ENCODE measurements around the gene PSAT1.

The PSAT1 gene

GRCh38 chr9:78320030-78320693 is 23.2 kb downstream of the PSAT1 start:
- DNase-seq: no peak

- DNase-seq: no peak
These were observed 24.1 kb downstream of the PSAT1 start for GRCh38 chr9:78320875-78321496.

- no peak for DNase-seq
These were observed 24.6 kb downstream of the PSAT1 start for GRCh38 chr9:78321505-78321904.

GRCh38 chr9:78324068-78324650 is 27.2 kb downstream of the PSAT1 start:
- DNase-seq: no peak

DNA sequence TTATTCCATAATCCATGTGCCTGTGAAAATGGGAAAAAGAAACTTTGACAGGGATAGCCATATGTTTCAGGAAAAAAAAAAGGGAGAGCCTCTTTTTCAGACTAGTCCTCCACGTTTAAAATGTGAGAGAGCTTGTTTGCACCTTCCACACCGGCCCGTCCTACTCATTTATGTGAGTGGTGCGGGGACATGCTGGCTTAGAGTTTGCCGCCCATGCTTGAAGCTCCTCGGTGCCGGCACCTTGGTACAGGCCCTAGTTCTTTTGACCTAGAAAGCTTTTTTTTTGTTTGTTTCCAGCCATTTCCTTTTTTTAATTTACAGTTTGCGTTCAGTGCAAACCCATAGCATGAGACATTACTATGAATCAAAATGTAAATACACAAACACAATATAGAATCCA is 27.8 kb downstream of the PSAT1 start:
- DNase-seq: no peak

DNA sequence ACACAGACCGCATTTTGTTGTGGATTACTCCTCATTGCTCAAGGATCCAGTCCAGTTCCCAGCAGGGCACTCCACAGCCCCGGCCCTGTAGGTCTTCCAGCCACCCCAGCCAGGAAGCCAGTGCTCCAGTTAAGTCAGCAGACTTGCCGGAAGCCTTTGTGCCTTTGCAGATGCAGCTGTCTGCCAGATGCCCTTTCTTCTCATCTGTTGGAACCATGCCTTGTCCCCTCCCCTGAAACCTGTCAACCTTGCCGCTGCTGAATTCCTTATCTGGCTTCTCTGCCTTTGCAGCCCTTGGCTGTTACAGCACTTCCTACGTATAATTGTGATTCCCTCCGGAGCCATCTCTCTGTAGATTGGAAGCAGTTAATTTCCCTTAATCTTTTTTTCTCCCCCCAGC is 28.4 kb downstream of the PSAT1 start:
- DNase-seq: no peak

DNA sequence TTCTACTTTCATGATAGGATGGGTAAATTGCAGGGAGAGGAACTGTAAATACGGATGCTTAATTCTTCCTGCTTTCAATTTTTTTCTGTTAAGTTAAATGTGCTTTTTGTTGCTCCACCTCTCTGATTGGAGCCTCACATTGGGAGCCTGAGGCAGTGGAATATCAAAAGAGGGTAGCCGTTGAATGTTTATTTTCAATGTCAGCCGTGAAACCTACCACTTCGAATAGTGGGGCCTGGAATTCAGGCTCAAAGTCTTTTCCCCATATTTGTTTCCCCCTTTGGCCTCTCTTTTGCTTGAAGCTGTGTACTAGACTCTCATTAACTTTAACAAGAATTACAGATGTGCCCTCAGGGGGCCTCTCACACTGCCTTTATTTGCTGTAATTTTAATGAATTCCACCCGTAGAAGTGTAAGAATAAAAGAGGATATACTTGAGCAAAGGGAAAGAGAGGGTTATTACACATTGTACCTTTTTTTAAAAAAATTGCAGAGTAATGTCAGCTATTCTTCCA is 29.0 kb downstream of the PSAT1 start:
- DNase-seq: no peak

- DNase-seq: no peak
These were observed 29.6 kb downstream of the PSAT1 start for GRCh38 chr9:78326564-78326963.

DNA sequence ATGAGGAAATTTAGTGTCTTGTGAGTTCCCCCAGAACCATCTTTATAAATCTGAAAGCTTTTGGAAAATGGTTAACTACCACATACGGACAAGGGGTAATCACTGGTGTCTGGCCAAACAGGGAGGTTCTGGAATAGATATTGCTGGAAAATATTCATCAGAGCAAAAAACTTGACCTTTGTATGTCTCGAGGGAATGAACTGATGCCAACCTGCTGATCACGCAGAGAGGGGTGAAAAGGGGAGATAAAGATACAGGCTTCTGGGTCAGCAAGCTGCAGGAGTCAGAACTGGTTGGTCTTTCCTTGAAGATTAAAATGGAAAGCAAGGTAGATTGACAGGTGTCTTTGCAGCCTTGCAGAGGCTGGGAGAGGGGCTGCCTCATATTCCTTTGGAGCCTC is 35.5 kb downstream of the PSAT1 start:
- DNase-seq: no peak

DNA sequence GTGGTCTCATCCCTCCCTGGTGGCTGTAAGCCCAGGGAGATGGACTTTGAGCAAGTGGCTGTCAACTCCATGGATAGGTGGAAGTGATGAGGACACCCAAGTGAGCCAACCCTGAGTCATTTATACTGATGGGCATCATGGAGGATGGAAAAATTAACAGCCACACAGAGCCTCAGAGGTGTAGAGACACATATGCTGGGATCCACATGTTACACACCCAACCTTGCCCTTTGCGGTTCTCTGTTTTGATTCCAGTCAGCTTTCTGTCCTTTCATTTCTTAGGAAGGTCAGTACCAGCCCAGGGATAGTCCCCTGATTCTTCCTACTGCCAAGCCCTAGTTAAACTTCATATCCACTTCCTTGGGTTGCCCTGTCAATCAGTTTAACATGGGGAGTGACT is 51.9 kb downstream of the PSAT1 start:
- DNase-seq: no peak

DNA sequence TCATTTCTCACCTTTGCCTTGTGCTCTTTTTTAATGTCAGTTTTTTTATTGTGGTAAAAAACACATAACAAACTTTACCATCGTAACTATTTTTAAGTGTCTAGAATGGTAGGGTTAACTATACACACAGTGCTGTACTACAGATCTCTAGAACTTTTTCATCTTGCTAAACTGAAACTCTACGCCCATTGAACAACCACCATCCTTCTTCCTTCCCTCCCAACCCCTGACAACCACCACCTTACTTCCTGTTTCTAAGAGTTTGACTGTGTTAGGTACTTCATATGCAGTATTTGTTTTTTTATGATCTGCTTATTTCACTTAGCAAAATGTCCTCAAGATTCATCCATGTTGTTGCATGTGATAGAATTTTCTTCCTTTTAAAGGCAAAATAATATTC is 54.9 kb downstream of the PSAT1 start:
- DNase-seq: no peak

GRCh38 chr9:78354324-78354973 is 57.5 kb downstream of the PSAT1 start:
- DNase-seq: no peak

GRCh38 chr9:78354989-78355388 is 58.1 kb downstream of the PSAT1 start:
- DNase-seq: no peak

DNA sequence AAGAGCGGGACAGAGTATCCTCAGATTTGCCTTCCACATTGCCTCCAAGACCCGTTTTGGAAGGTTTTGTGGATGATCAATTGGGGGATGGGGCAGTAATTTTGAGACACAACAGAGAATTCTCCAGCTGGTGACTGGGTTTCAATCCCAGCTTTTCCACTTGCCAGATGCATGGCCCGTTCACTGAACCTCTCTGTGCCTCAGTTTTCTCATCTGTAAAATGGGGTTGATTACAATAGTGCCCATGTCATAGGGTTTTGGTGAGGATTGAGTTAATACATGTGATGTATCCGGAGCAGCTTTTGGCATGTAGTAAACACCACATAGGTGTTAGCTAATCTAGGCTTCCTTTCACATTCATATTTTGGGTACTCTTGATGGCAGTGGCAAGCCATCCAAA is 59.7 kb downstream of the PSAT1 start:
- DNase-seq: no peak

DNA sequence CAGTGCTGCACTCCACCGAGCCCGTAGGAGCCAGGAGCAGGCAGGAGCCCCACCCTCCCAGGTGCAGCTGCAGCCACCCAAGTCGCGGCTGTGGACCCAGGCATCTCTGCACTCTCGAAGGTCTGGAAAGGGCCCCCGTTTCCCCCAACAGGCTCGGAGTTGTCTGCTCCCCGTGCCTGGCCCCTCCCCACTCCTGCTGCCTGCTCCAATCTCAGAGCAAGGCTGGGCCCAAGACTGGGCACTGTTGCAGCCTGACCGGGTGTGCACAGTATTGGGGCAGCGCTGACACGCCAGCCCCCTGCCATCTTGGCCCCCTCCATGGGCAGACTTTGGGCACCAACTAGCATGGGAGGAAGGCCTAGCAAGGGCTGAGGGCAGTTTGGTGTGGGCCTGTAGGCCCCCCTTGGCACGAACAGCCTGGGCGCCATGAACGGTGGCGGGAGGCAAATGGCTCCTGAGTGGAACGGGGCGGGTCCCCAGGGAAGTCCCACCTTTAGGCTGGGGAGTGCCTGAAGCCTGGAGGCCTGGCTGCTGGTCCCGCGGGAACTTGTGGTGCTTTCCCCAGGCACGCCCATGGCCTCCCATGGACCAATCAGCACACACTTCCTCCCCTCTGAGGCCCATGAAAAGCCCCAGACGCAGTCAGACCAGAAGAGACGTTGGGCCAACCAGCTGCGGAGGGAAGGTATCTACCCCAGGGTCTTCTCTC is 60.4 kb downstream of the PSAT1 start:
- DNase-seq: no peak

DNA sequence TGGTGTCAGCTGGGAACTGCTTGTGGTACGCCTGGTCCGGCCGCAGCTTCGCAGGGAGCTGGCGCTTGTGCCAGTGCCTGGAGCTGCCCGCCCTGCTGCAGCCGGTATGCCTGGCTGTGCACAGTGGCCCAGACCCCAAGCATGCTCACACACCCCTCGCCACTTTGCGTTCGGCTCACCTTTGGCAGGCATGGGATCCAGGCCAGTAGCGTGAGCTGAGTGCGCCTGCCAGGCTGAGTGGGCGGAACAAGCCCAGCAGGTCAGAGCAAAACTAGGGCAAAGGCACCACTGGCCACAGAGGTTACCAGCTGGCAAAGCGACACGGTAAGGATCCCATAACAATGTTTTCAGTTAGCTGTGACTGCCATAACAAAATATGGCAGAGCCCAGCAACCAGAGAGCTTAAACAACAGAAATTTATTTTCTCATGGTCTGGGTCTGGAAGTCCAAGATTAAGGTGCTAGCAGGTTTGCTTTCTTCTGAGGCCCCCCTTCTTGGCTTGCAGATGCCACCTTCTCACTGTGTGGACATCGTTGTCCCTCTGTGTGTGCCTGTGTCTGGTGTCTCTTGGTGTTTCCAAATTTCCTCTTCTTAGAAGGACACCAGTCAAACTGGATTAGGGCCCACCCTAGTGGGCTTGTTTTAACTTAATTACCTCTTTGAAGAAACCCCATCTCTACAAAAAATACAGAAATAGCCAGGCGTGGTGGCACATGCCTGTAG is 61.6 kb downstream of the PSAT1 start:
- no peak for DNase-seq

- no peak for DNase-seq
These were observed 66.3 kb downstream of the PSAT1 start for GRCh38 chr9:78363221-78363620.

GRCh38 chr9:78365748-78366697 is 69.1 kb downstream of the PSAT1 start:
- no peak for DNase-seq

- no peak for DNase-seq
These were observed 69.9 kb downstream of the PSAT1 start for GRCh38 chr9:78366827-78367226.

GRCh38 chr9:78368236-78368635 is 71.3 kb downstream of the PSAT1 start:
- no peak for DNase-seq

DNA sequence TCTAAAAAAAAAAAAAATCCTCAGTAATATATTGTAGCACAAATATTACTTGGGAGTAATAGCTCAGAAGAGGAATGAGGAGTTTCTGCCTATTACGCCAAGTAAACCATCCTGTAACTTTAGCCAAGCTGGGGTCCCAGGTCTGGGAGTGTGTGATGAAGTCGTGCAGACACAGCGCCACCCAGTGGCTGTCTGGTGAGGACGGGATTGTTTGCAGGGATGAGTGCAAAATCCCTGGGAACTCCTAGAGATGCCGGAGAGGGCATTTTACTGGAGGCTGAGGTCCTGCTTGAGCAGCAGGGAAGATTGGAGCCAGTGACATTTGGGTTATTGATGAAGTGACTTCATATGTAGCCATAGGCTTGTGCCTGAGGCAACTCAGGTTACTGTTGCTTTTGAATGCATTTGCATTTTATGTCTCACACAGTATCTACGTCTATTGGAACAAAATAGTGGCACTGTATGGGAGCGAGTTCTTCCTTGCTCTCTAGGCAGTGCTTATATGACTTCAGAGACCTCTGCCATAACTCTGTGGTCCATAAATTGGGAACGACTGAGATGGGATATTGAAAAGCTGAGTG is 72.8 kb downstream of the PSAT1 start:
- peak; percentile 26 to 46 for DNase-seq

Measured in SHP77 (cell line).